ENCODE results near the gene KREMEN1.

GRCh38 chr22:29053048-29053702 is 19.7 kb upstream of the KREMEN1 start:
- TF ChIP-seq POLR2A (IDR thresholded peaks at IDR 0.05; ENCODE audit: low read length) = no peak
- no peak for TF ChIP-seq GATA1 (IDR thresholded peaks at IDR 0.05; ENCODE audit: low read depth, low read length)

All from erythroblast (primary cell).